ENCODE results near the gene ANAPC2. TPM values are rescaled to one million over a fixed set of nuclear protein-coding genes. Genes with fewer than 3 reads are reported as not detected.

Gene ANAPC2
- total and polyA plus RNA-seq, 2 of the 4 experiments (the other 2 are of a cell fraction): 9.3 to 29.5 TPM

GRCh38 chr9:137166380-137167229 lies 21.8 kb downstream of the ANAPC2 start:
- dilution Hi-C loops (cut with HindIII; ENCODE audit: low sequenced_read_pairs, unreplicated experiment) (no loop called here), in situ Hi-C loops (cut with MboI; ENCODE audit: low sequenced_read_pairs) (no loop called here), intact Hi-C loops (cut with micrococcal nuclease) (no loop called here)
- no peak overlapping the region for H2BK20ac ChIP-seq (ENCODE audit: low read depth, low read length)
- ATAC-seq (ENCODE audit: low read depth) (no peak), DNase-seq (no peak)
- H3K4me3 ChIP-seq (ENCODE audit: insufficient read depth, low read depth, low read length): no peak overlapping the region
- no TSS peak for BruUV-seq (replicated peaks)
- POLR2A ChIA-PET (ENCODE audit: unreplicated experiment): no interaction called here
- no peak overlapping the region for H2AK9ac ChIP-seq (replicated peaks; ENCODE audit: low read depth, low read length, poor library complexity)
- 71% methylated on average over 16 of the region's 22 CpGs; no CpG with 5 or more reads in 1 of the 2 experiments for WGBS, 2 experiments (ENCODE audit: extremely low coverage in 2 of 2, insufficient read length in 1 of 2)
- no peak overlapping the region for H2AFZ ChIP-seq (replicated peaks; ENCODE audit: low read length, poor library complexity)
- no peak overlapping the region for H2BK120ac ChIP-seq (ENCODE audit: low read depth, low read length)
- H3K14ac ChIP-seq (replicated peaks; ENCODE audit: low read depth, low read length): no peak overlapping the region
- no peak overlapping the region for H3K4ac ChIP-seq (ENCODE audit: low read depth, low read length)
- CTCF ChIA-PET: no interaction called here
- no peak overlapping the region for H2BK15ac ChIP-seq (ENCODE audit: low read depth, low read length)
- H2BK5ac ChIP-seq (ENCODE audit: low read depth, low read length, poor library complexity, severe bottlenecking): no peak overlapping the region
- no peaks in the 10 kb centered on the region for H4K20me1 ChIP-seq (ENCODE audit: insufficient read depth, low read length)
- no peaks in the 10 kb centered on the region for H3K9me1 ChIP-seq (ENCODE audit: insufficient read depth, low read length)
- no peak overlapping the region for H4K8ac ChIP-seq (ENCODE audit: low read depth in 2 of 2, low read length in 2 of 2)
- H3K4me1 ChIP-seq (ENCODE audit: control insufficient read depth, insufficient read depth, low read length): peaks cover 4% of the 10 kb centered on the region; the same call in 1 of the 2 replicates
- no peak overlapping the region for H3K27ac ChIP-seq (ENCODE audit: insufficient read depth, low read length)
- no peak overlapping the region for H3K18ac ChIP-seq (ENCODE audit: low read depth, low read length)
- no peaks in the 10 kb centered on the region for H3K36me3 ChIP-seq (ENCODE audit: control insufficient read depth, insufficient read depth, low read length)
- no peak for TF ChIP-seq RCOR1 (IDR thresholded peaks at IDR 0.05; ENCODE audit: insufficient replicate concordance, low read length)
- no peak for TF ChIP-seq RFX5 (IDR thresholded peaks at IDR 0.05; ENCODE audit: low read depth, low read length)
- TF ChIP-seq, protein P1, sequence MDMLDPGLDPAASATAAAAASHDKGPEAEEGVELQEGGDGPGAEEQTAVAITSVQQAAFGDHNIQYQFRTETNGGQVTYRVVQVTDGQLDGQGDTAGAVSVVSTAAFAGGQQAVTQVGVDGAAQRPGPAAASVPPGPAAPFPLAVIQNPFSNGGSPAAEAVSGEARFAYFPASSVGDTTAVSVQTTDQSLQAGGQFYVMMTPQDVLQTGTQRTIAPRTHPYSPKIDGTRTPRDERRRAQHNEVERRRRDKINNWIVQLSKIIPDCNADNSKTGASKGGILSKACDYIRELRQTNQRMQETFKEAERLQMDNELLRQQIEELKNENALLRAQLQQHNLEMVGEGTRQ (IDR thresholded peaks at IDR 0.05; ENCODE audit: low read depth, low read length): no peak
- H4K5ac ChIP-seq (ENCODE audit: low read depth, low read length): no peak overlapping the region
- no peaks in the 10 kb centered on the region for H3K9me3 ChIP-seq (ENCODE audit: control insufficient read depth, insufficient read depth, low read length)
- no peak overlapping the region for H4K91ac ChIP-seq (ENCODE audit: insufficient read depth, low read depth, low read length)
- H3K56ac ChIP-seq (ENCODE audit: extremely low read depth, insufficient read depth, low read length): no peak overlapping the region
- no peak overlapping the region for H3K4me2 ChIP-seq (ENCODE audit: low read depth, low read length)
- no peak overlapping the region for H3K9ac ChIP-seq (ENCODE audit: low read depth, low read length)
- peaks cover 94% of the 10 kb centered on the region for H3K27me3 ChIP-seq (ENCODE audit: control insufficient read depth, insufficient read depth, low read length)
- no peak overlapping the region for H3K23ac ChIP-seq (ENCODE audit: low read depth, low read length)
- H3K79me1 ChIP-seq (ENCODE audit: low read depth in 1 of 2, low read length in 2 of 2): no peaks in the 10 kb centered on the region
- H2AK5ac ChIP-seq (ENCODE audit: low read depth, low read length): no peak overlapping the region
